ENCODE results near the gene SH3GL1. TPM values are rescaled to one million over a fixed set of nuclear protein-coding genes. Genes with fewer than 3 reads are reported as not detected.

SH3GL1 gene
- total RNA-seq, 1 donor from 2014 or later: 54.2 TPM

- H3K4me3 Mint-ChIP-seq: no peak overlapping the region
- H3K9me3 Mint-ChIP-seq: no peaks in the 10 kb centered on the region
- peaks cover 37% of the 10 kb centered on the region for H3K36me3 Mint-ChIP-seq (ENCODE audit: low read depth)
- no peak overlapping the region for H3K27ac Mint-ChIP-seq
- no peaks in the 10 kb centered on the region for H3K27me3 Mint-ChIP-seq (ENCODE audit: insufficient read depth)
- no peak for DNase-seq (ENCODE audit: low spot score)
- no peaks in the 10 kb centered on the region for H3K4me1 Mint-ChIP-seq (ENCODE audit: low read depth)
- intact Hi-C loops (cut with micrococcal nuclease): no loop called here
Observed at GRCh38 chr19:4428326-4428975, 28.1 kb upstream of the SH3GL1 start.

GRCh38 chr19:4425537-4425936, 25.2 kb upstream of the SH3GL1 start:
- H3K4me3 Mint-ChIP-seq: no peak overlapping the region
- no peaks in the 10 kb centered on the region for H3K9me3 Mint-ChIP-seq
- intact Hi-C loops (cut with micrococcal nuclease): no loop called here
- no peak for DNase-seq (ENCODE audit: low spot score)
- H3K27me3 Mint-ChIP-seq (ENCODE audit: insufficient read depth): no peaks in the 10 kb centered on the region
- peaks cover 33% of the 10 kb centered on the region for H3K36me3 Mint-ChIP-seq (ENCODE audit: low read depth)
- no peak overlapping the region for H3K27ac Mint-ChIP-seq
- no peaks in the 10 kb centered on the region for H3K4me1 Mint-ChIP-seq (ENCODE audit: low read depth)

- intact Hi-C loops (cut with micrococcal nuclease): no loop called here
- Mint-ChIP-seq H3K27me3 (ENCODE audit: insufficient read depth) (no peaks in the 10 kb centered on the region), H3K27ac (no peak overlapping the region), H3K4me1 (ENCODE audit: low read depth) (no peaks in the 10 kb centered on the region), H3K9me3 (no peaks in the 10 kb centered on the region), H3K36me3 (ENCODE audit: low read depth) (peaks cover 23% of the 10 kb centered on the region), H3K4me3 (no peak overlapping the region)
- no peak for DNase-seq (ENCODE audit: low spot score)
Observed at GRCh38 chr19:4423416-4424126, 23.2 kb upstream of the SH3GL1 start.

GRCh38 chr19:4416268-4416667, 15.9 kb upstream of the SH3GL1 start:
- Mint-ChIP-seq H3K36me3 (ENCODE audit: low read depth) (peaks cover 24% of the 10 kb centered on the region), H3K27me3 (ENCODE audit: insufficient read depth) (no peaks in the 10 kb centered on the region), H3K4me3 (no peak overlapping the region), H3K27ac (no peak overlapping the region), H3K4me1 (ENCODE audit: low read depth) (no peaks in the 10 kb centered on the region), H3K9me3 (no peaks in the 10 kb centered on the region)
- intact Hi-C loops (cut with micrococcal nuclease): no loop called here
- DNase-seq (ENCODE audit: low spot score): no peak

- H3K27me3 Mint-ChIP-seq (ENCODE audit: insufficient read depth): no peaks in the 10 kb centered on the region
Observed at GRCh38 chr19:4415352-4415751, 15.0 kb upstream of the SH3GL1 start.

GRCh38 chr19:4414800-4415321, 14.5 kb upstream of the SH3GL1 start:
- Mint-ChIP-seq H3K36me3 (ENCODE audit: low read depth) (peaks cover 23% of the 10 kb centered on the region), H3K27ac (no peak overlapping the region), H3K9me3 (no peaks in the 10 kb centered on the region), H3K4me1 (ENCODE audit: low read depth) (no peaks in the 10 kb centered on the region), H3K4me3 (no peak overlapping the region), H3K27me3 (ENCODE audit: insufficient read depth) (no peaks in the 10 kb centered on the region)
- intact Hi-C loops (cut with micrococcal nuclease): no loop called here
- DNase-seq (ENCODE audit: low spot score): no peak

More at GRCh38 chr19:4415352-4415751, 15.0 kb upstream of the SH3GL1 start:
- H3K36me3 Mint-ChIP-seq (ENCODE audit: low read depth): peaks cover 24% of the 10 kb centered on the region
- intact Hi-C loops (cut with micrococcal nuclease): no loop called here
- H3K4me1 Mint-ChIP-seq (ENCODE audit: low read depth): no peaks in the 10 kb centered on the region
- no peak overlapping the region for H3K4me3 Mint-ChIP-seq
- no peak for DNase-seq (ENCODE audit: low spot score)
- H3K9me3 Mint-ChIP-seq: no peaks in the 10 kb centered on the region
- no peak overlapping the region for H3K27ac Mint-ChIP-seq

- Mint-ChIP-seq H3K27ac (no peak overlapping the region), H3K9me3 (no peaks in the 10 kb centered on the region), H3K4me3 (no peak overlapping the region), H3K4me1 (ENCODE audit: low read depth) (no peaks in the 10 kb centered on the region), H3K36me3 (ENCODE audit: low read depth) (peaks cover 23% of the 10 kb centered on the region), H3K27me3 (ENCODE audit: insufficient read depth) (no peaks in the 10 kb centered on the region)
- DNase-seq (ENCODE audit: low spot score): no peak
- intact Hi-C loops (cut with micrococcal nuclease): no loop called here
Observed at GRCh38 chr19:4414144-4414799, 13.9 kb upstream of the SH3GL1 start.

GRCh38 chr19:4413588-4413987, 13.2 kb upstream of the SH3GL1 start:
- H3K27me3 Mint-ChIP-seq (ENCODE audit: insufficient read depth): no peaks in the 10 kb centered on the region
- intact Hi-C loops (cut with micrococcal nuclease): no loop called here
- no peak overlapping the region for H3K27ac Mint-ChIP-seq
- no peaks in the 10 kb centered on the region for H3K9me3 Mint-ChIP-seq
- peaks cover 30% of the 10 kb centered on the region for H3K36me3 Mint-ChIP-seq (ENCODE audit: low read depth)
- DNase-seq (ENCODE audit: low spot score): no peak
- H3K4me1 Mint-ChIP-seq (ENCODE audit: low read depth): no peaks in the 10 kb centered on the region
- no peak overlapping the region for H3K4me3 Mint-ChIP-seq

GRCh38 chr19:4409123-4409933, 9.0 kb upstream of the SH3GL1 start:
- Mint-ChIP-seq H3K27me3 (ENCODE audit: insufficient read depth) (no peaks in the 10 kb centered on the region), H3K27ac (no peak overlapping the region), H3K36me3 (ENCODE audit: low read depth) (peaks cover 32% of the 10 kb centered on the region), H3K9me3 (no peaks in the 10 kb centered on the region), H3K4me3 (no peak overlapping the region), H3K4me1 (ENCODE audit: low read depth) (peaks cover 19% of the 10 kb centered on the region)
- intact Hi-C loops (cut with micrococcal nuclease): loop anchor here (10.0 kb wide), 1 partner anchor 1225 kb away; the partner anchor contains the start of gene NCLN
- no peak for DNase-seq (ENCODE audit: low spot score)

GRCh38 chr19:4406626-4407025, 6.3 kb upstream of the SH3GL1 start:
- H3K27ac Mint-ChIP-seq: no peak overlapping the region
- H3K4me3 Mint-ChIP-seq: no peak overlapping the region
- no peak for DNase-seq (ENCODE audit: low spot score)
- H3K9me3 Mint-ChIP-seq: no peaks in the 10 kb centered on the region
- peaks cover 25% of the 10 kb centered on the region for H3K36me3 Mint-ChIP-seq (ENCODE audit: low read depth)
- H3K4me1 Mint-ChIP-seq (ENCODE audit: low read depth): peaks cover 39% of the 10 kb centered on the region
- no peaks in the 10 kb centered on the region for H3K27me3 Mint-ChIP-seq (ENCODE audit: insufficient read depth)
- intact Hi-C loops (cut with micrococcal nuclease): loop anchor here (10.0 kb wide), 1 partner anchor 1222 kb away; the partner anchor contains the start of gene NCLN

- Mint-ChIP-seq H3K36me3 (ENCODE audit: low read depth) (peaks cover 25% of the 10 kb centered on the region), H3K27me3 (ENCODE audit: insufficient read depth) (no peaks in the 10 kb centered on the region), H3K9me3 (no peaks in the 10 kb centered on the region), H3K4me1 (ENCODE audit: low read depth) (peaks cover 46% of the 10 kb centered on the region), H3K4me3 (no peak overlapping the region), H3K27ac (no peak overlapping the region)
- DNase-seq (ENCODE audit: low spot score): no peak
- intact Hi-C loops (cut with micrococcal nuclease): loop anchor here (10.0 kb wide), 1 partner anchor 1221 kb away; the partner anchor contains the start of gene NCLN
Observed at GRCh38 chr19:4405977-4406376, 5.6 kb upstream of the SH3GL1 start.

- peak overlapping the region; percentile 79 for H3K27ac Mint-ChIP-seq
- peaks cover 62% of the 10 kb centered on the region for H3K4me1 Mint-ChIP-seq (ENCODE audit: low read depth)
- peaks cover 3% of the 10 kb centered on the region for H3K27me3 Mint-ChIP-seq (ENCODE audit: insufficient read depth)
- peaks cover 18% of the 10 kb centered on the region for H3K36me3 Mint-ChIP-seq (ENCODE audit: low read depth)
- no peaks in the 10 kb centered on the region for H3K9me3 Mint-ChIP-seq
- DNase-seq (ENCODE audit: low spot score): no peak
- intact Hi-C loops (cut with micrococcal nuclease): loop anchor here (2.0 to 10.0 kb wide), 3 partner anchors 336 to 1218 kb away; partner anchors contain the start of genes FZR1, NCLN and ZBTB7A
- peak overlapping the region; percentile 96 for H3K4me3 Mint-ChIP-seq
Observed at GRCh38 chr19:4403005-4403761, 2.8 kb upstream of the SH3GL1 start.
